ENCODE measurements around the gene CRYZ. TPM values are rescaled to one million over a fixed set of nuclear protein-coding genes. Genes with fewer than 3 reads are reported as not detected.

The CRYZ gene
- total and polyA plus RNA-seq, 10 of the 15 experiments (the other 5 are each of a cell fraction or from before 2014, with no cell fraction given), result 53.4 to 194 (median 79.8) TPM

DNA sequence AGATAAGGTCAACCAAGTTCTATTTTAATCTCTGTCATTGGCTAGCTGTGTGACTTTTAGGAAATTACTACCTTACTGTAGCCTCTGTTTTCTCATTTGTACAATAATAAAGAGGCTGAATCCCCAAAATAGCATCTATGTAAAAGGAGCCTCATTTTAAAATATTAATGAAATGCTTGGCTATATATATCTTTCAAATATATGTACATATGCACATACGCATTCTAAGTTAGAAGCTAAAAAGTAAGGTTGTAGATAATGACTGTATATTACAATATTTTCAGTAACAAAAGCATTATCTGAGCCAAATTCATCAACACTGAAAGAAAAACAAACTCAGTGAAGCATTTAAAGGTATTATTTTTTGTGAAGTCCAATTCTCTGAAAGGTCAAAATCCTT is 44.7 kb upstream of the CRYZ start:
- H2AFZ ChIP-seq (ENCODE audit: control insufficient read depth, low read depth, low read length), result no peak overlapping the region
- H3K4me3 ChIP-seq, result no peak overlapping the region
- DNase-seq (ENCODE audit: low read depth, low spot score) (no peak), FAIRE-seq (no peak), ATAC-seq (no peak)
- H3K4me2 ChIP-seq (ENCODE audit: control insufficient read depth, insufficient read depth), result no peak overlapping the region
- BruUV-seq (replicated peaks), result no TSS peak
- TF ChIP-seq ATF7 (IDR thresholded peaks at IDR 0.05; ENCODE audit: low read depth) (no peak), DPF2 (IDR thresholded peaks at IDR 0.05) (no peak), POU2F2 (IDR thresholded peaks at IDR 0.05; ENCODE audit: borderline replicate concordance, low read depth, low read length) (no peak), NR2F1 (conservative IDR thresholded peaks at IDR 0.05) (no peak), ZNF384 (IDR thresholded peaks at IDR 0.05; ENCODE audit: borderline replicate concordance, low read depth, low read length) (no peak), ASH2L (IDR thresholded peaks at IDR 0.05; ENCODE audit: borderline replicate concordance, low read depth) (no peak), CBX3 (IDR thresholded peaks at IDR 0.05; ENCODE audit: borderline replicate concordance, low read depth) (no peak), ZNF207 (IDR thresholded peaks at IDR 0.05; ENCODE audit: borderline replicate concordance) (no peak), IKZF1 (conservative IDR thresholded peaks at IDR 0.05) (no peak), TAF1 (IDR thresholded peaks at IDR 0.05; ENCODE audit: borderline replicate concordance, low read depth, low read length) (no peak), EP300 (IDR thresholded peaks at IDR 0.05; ENCODE audit: borderline replicate concordance in 1 of 2, control insufficient read depth in 1 of 2, low read depth in 2 of 2, low read length in 2 of 2) (no peak)
- TF ChIP-seq, protein P1, sequence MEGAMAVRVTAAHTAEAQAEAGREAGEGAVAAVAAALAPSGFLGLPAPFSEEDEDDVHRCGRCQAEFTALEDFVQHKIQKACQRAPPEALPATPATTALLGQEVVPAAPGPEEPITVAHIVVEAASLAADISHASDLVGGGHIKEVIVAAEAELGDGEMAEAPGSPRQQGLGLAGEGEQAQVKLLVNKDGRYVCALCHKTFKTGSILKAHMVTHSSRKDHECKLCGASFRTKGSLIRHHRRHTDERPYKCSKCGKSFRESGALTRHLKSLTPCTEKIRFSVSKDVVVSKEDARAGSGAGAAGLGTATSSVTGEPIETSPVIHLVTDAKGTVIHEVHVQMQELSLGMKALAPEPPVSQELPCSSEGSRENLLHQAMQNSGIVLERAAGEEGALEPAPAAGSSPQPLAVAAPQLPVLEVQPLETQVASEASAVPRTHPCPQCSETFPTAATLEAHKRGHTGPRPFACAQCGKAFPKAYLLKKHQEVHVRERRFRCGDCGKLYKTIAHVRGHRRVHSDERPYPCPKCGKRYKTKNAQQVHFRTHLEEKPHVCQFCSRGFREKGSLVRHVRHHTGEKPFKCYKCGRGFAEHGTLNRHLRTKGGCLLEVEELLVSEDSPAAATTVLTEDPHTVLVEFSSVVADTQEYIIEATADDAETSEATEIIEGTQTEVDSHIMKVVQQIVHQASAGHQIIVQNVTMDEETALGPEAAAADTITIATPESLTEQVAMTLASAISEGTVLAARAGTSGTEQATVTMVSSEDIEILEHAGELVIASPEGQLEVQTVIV (IDR thresholded peaks at IDR 0.05; ENCODE audit: borderline replicate concordance, partially characterized antibody), result no peak
- ChIA-PET SMC1A (ENCODE audit: uncharacterized antibody, unreplicated experiment) (interaction anchor here (0.6 to 4.0 kb wide), 2 partner anchors 272 to 426 kb away, joined by 3 to 24 read pairs; no protein-coding TSS in a partner anchor), POLR2A (no interaction called here), CTCF (interaction anchor here (1.9 to 4.8 kb wide), 3 partner anchors 10 to 425 kb away, joined by 6 to 44 read pairs (median 13); no protein-coding TSS in a partner anchor), RAD21 (ENCODE audit: unreplicated experiment) (interaction anchor here (1.4 kb wide), 1 partner anchor 425 kb away, joined by 4 read pairs; no protein-coding TSS in a partner anchor)
- H3K9ac ChIP-seq (ENCODE audit: control insufficient read depth, insufficient read depth, low read length), result no peak overlapping the region
- no peak overlapping the region for H3K27ac ChIP-seq (ENCODE audit: control insufficient read depth, insufficient read depth)
- H3K27me3 ChIP-seq (replicated peaks in 1 of 2; ENCODE audit: control insufficient read depth in 2 of 2, insufficient read depth in 2 of 2, low read length in 1 of 2), result no peaks in the 10 kb centered on the region; a peak in 1 of 4 replicates
- no peaks in the 10 kb centered on the region for H3K79me2 ChIP-seq (ENCODE audit: control insufficient read depth, insufficient read depth, low read length)
- in situ Hi-C loops (cut with MboI) (no loop called here), intact Hi-C loops (cut with micrococcal nuclease; ENCODE audit: unreplicated experiment) (loop anchor here (10.0 kb wide), 3 partner anchors 157 to 247 kb away; no protein-coding TSS in a partner anchor)
- H3K9me3 ChIP-seq (replicated peaks; ENCODE audit: control insufficient read depth, insufficient read depth, low read length), result no peaks in the 10 kb centered on the region
- WGBS (ENCODE audit: insufficient coverage, insufficient replicate concordance, low lambda C conversion rate, missing lambda C conversion rate), result 56% methylated on average over 1 of the region's 1 CpG
- no peaks in the 10 kb centered on the region for H3K4me1 ChIP-seq (ENCODE audit: control insufficient read depth, insufficient read depth, low read length)
- H4K20me1 ChIP-seq (ENCODE audit: control insufficient read depth, insufficient read depth), result no peaks in the 10 kb centered on the region
- H3K36me3 ChIP-seq (ENCODE audit: control insufficient read depth in 2 of 2, insufficient read depth in 2 of 2, low read length in 1 of 2), result no peaks in the 10 kb centered on the region

Data from GM12878 (cell line).